CD14-positive monocyte (primary cell): ENCODE results near the gene KRT7. TPM values are rescaled to one million over a fixed set of nuclear protein-coding genes. Genes with fewer than 3 reads are reported as not detected.

Experiments used
- DNase-seq, 3 donors: peaks; one replicate each; pipeline ENCODE4 v3.0.0-alpha.2; 2011 to 2022
- H2AFZ ChIP-seq: 2 replicates; pipeline ENCODE4 v1.6.0; 2012; ENCODE audit warnings: mild to moderate bottlenecking, low read depth, low read length, inconsistent platforms; ENCODE audit not compliant: insufficient read depth, poor library complexity, severe bottlenecking
- H3K27ac ChIP-seq, 2 donors: 1 replicate in 1 of 2; 2 replicates in 1 of 2; pipeline ENCODE4 v1.5.1; 2012 to 2013; ENCODE audit warnings: low read length in 2 of 2, control low read depth in 1 of 2, inconsistent platforms in 1 of 2, low read depth in 1 of 2, mild to moderate bottlenecking in 1 of 2
- H3K27me3 ChIP-seq, 2 donors: one replicate each; pipeline versions ENCODE4 v1.6.0 to v1.6.1; 2011 to 2013; ENCODE audit warnings: low read length in 2 of 2; ENCODE audit not compliant: control insufficient read depth in 2 of 2, insufficient read depth in 2 of 2
- H3K36me3 ChIP-seq, 2 donors: replicated peaks in 1 of 2; 1 replicate in 1 of 2; 2 replicates in 1 of 2; pipeline versions ENCODE4 v1.5.1 to v1.6.1; 2012 to 2013; ENCODE audit warnings: low read length in 2 of 2, control low read depth in 1 of 2, inconsistent platforms in 1 of 2, mild to moderate bottlenecking in 1 of 2; ENCODE audit not compliant: insufficient read depth in 2 of 2, control insufficient read depth in 1 of 2
- H3K4me1 ChIP-seq, 2 donors: 1 replicate in 1 of 2; 2 replicates in 1 of 2; pipeline versions ENCODE4 v1.5.1 to v1.6.1; 2012 to 2013; ENCODE audit warnings: low read length in 2 of 2, control low read depth in 1 of 2, inconsistent platforms in 1 of 2, mild to moderate bottlenecking in 1 of 2, moderate library complexity in 1 of 2; ENCODE audit not compliant: insufficient read depth in 2 of 2, control insufficient read depth in 1 of 2
- H3K4me2 ChIP-seq: replicated peaks from 2 replicates; pipeline ENCODE3; 2012; ENCODE audit warnings: low read length, moderate library complexity, mild to moderate bottlenecking; ENCODE audit not compliant: poor library complexity, severe bottlenecking; ENCODE audit errors: extremely low read depth
- H3K4me3 ChIP-seq, 3 experiments: fragments of 200-600 bp in 1 of 3; sonication (generic) in 1 of 3; replicated peaks in 1 of 3; 1 replicate in 2 of 3; 2 replicates in 1 of 3; pipeline ENCODE4 v1.5.1; 2011 to 2013; ENCODE audit warnings: low read length in 3 of 3, mild to moderate bottlenecking in 3 of 3, control low read depth in 2 of 3, low read depth in 2 of 3, inconsistent platforms in 1 of 3, moderate library complexity in 1 of 3
- H3K79me2 ChIP-seq: 2 replicates; pipeline ENCODE4 v1.6.0; 2012; ENCODE audit warnings: mild to moderate bottlenecking, control low read depth, inconsistent platforms, low read length, moderate library complexity; ENCODE audit not compliant: insufficient read depth
- H3K9ac ChIP-seq: 2 replicates; pipeline ENCODE4 v1.6.0; 2017; ENCODE audit warnings: low read length, mild to moderate bottlenecking; ENCODE audit not compliant: insufficient read depth, poor library complexity, severe bottlenecking
- H3K9me3 ChIP-seq, 2 donors: replicated peaks in 1 of 2; 1 replicate in 1 of 2; 2 replicates in 1 of 2; pipeline versions ENCODE4 v1.5.1 to v1.6.1; 2012 to 2013; ENCODE audit warnings: low read length in 2 of 2, control low read depth in 1 of 2; ENCODE audit not compliant: control insufficient read depth in 1 of 2, insufficient read depth in 1 of 2
- H4K20me1 ChIP-seq: 2 replicates; pipeline ENCODE4 v1.6.0; 2012; ENCODE audit warnings: mild to moderate bottlenecking, low read length, control low read depth, moderate library complexity; ENCODE audit not compliant: insufficient read depth
- H3K27ac Mint-ChIP-seq, 7 donors: one replicate each; pipeline ENCODE4 v1.8.0; 2020; ENCODE audit warnings: mild to moderate bottlenecking in 7 of 7, mixed read lengths in 7 of 7, moderate library complexity in 6 of 7, inconsistent platforms in 2 of 7
- H3K27me3 Mint-ChIP-seq, 3 donors: one replicate each; pipeline ENCODE4 v1.8.0; 2021 to 2022; ENCODE audit warnings: low read depth in 3 of 3, mild to moderate bottlenecking in 3 of 3, mixed read lengths in 3 of 3, moderate library complexity in 3 of 3, inconsistent platforms in 1 of 3
- H3K36me3 Mint-ChIP-seq, 2 donors: one replicate each; pipeline ENCODE4 v1.8.0; 2020; ENCODE audit warnings: mixed read lengths in 2 of 2, inconsistent platforms in 1 of 2, mild to moderate bottlenecking in 1 of 2
- H3K4me1 Mint-ChIP-seq: one replicate; pipeline ENCODE4 v1.8.0; 2020; ENCODE audit warnings: mild to moderate bottlenecking, mixed read lengths
- H3K4me3 Mint-ChIP-seq, 2 donors: one replicate each; pipeline ENCODE4 v1.8.0; 2020; ENCODE audit warnings: mild to moderate bottlenecking in 2 of 2, mixed read lengths in 2 of 2, moderate library complexity in 1 of 2
- H3K9me3 Mint-ChIP-seq, 7 donors: one replicate each; pipeline ENCODE4 v1.8.0; 2020 to 2022; ENCODE audit warnings: mixed read lengths in 7 of 7, mild to moderate bottlenecking in 6 of 7, moderate library complexity in 6 of 7, inconsistent platforms in 2 of 7
- CTCF ChIP-seq: fragments of 200-600 bp; IDR thresholded peaks from one replicate; pipeline ENCODE4 v1.8.0; 2022; ENCODE audit warnings: antibody characterized with exemption, mild to moderate bottlenecking
- WGBS: methylation state at CpG from one replicate; pipeline ENCODE4 v1.1.5; 2013; ENCODE audit warnings: missing lambda C conversion rate; ENCODE audit not compliant: insufficient coverage; 5-methylcytosine and 5-hydroxymethylcytosine counted together
- intact Hi-C, 2 donors: fragments of 100-400 bp; cut with micrococcal nuclease; formaldehyde crosslinking; loops; one replicate each; pipeline versions ENCODE4 v1.15.0 to v1.15.1; 2023
- polyA plus RNA-seq, 3 donors: library from polyadenylated mRNA; depleted of rRNA in 1 of 3; unstranded in 2 of 3; stranded (reverse) in 1 of 3; fragments of 300-500 nt in 2 of 3; fragments of >200 nt in 1 of 3; fragmentation: Illumina TruSeq in 2 of 3; gene quantifications; 1 replicate in 2 of 3; 2 replicates in 1 of 3; pipeline ENCODE4 v1.2.3, GENCODE V29; 2012 to 2021

The KRT7 gene
- polyA plus RNA-seq, 3 donors = 1.3 to 2.7 TPM; not detected in 1

- peaks cover 15 to 24% (median 23%) of the 10 kb centered on the region in 3 donors for H3K27me3 Mint-ChIP-seq
- intact Hi-C loops = loop anchor here in 1 of 2 donors (5.0 kb wide), 2 partner anchors 55 to 105 kb away; no protein-coding TSS in a partner anchor
- peaks cover 36 to 48% of the 10 kb centered on the region in 2 donors for H3K4me1 ChIP-seq
These were observed 10.4 kb upstream of the KRT7 start for GRCh38 chr12:52222692-52223091.

GRCh38 chr12:52223406-52224039 is 9.5 kb upstream of the KRT7 start:
- H3K79me2 ChIP-seq = no peaks in the 10 kb centered on the region
- peaks cover 36 to 54% of the 10 kb centered on the region in 2 donors for H3K4me1 ChIP-seq
- peaks cover 15 to 25% (median 23%) of the 10 kb centered on the region in 3 donors for H3K27me3 Mint-ChIP-seq
- peak in 1 of 3 donors; percentile 54 for DNase-seq
- H3K4me1 Mint-ChIP-seq = peaks cover 48% of the 10 kb centered on the region
- peak overlapping the region in 1 of 2 donors; percentile 26 for H3K4me3 Mint-ChIP-seq
- intact Hi-C loops = loop anchor here in 1 of 2 donors (5.0 kb wide), 2 partner anchors 54 to 104 kb away; no protein-coding TSS in a partner anchor
- TF ChIP-seq CTCF = no peak
- 97% methylated on average over 5 of the region's 5 CpGs for WGBS
- no peak overlapping the region for H3K4me3 ChIP-seq
- H3K27me3 ChIP-seq = peaks cover 0 to 5% of the 10 kb centered on the region in 2 donors
- no peaks in the 10 kb centered on the region for H4K20me1 ChIP-seq
- H3K4me2 ChIP-seq = no peak overlapping the region
- H3K9me3 ChIP-seq = no peaks in the 10 kb centered on the region
- no peak overlapping the region for H2AFZ ChIP-seq
- H3K9me3 Mint-ChIP-seq = peaks cover 0 to 8% (median 3%) of the 10 kb centered on the region in 7 donors
- H3K27ac Mint-ChIP-seq = peak overlapping the region in 1 of 7 donors; percentile 3
- no peaks in the 10 kb centered on the region for H3K36me3 ChIP-seq
- peaks cover 0 to 5% of the 10 kb centered on the region in 2 donors for H3K36me3 Mint-ChIP-seq
- no peak overlapping the region for H3K9ac ChIP-seq
- no peak overlapping the region for H3K27ac ChIP-seq

More at GRCh38 chr12:52222692-52223091, 10.4 kb upstream of the KRT7 start:
- Mint-ChIP-seq H3K36me3 (peaks cover 0 to 5% of the 10 kb centered on the region in 2 donors), H3K4me3 (no peak overlapping the region), H3K27ac (no peak overlapping the region), H3K9me3 (peaks cover 0 to 6% (median 2%) of the 10 kb centered on the region in 7 donors), H3K4me1 (peaks cover 42% of the 10 kb centered on the region)
- Histone ChIP-seq H3K9me3 (no peaks in the 10 kb centered on the region), H2AFZ (no peak overlapping the region), H4K20me1 (no peaks in the 10 kb centered on the region), H3K27ac (no peak overlapping the region), H3K36me3 (no peaks in the 10 kb centered on the region), H3K27me3 (peaks cover 0 to 5% of the 10 kb centered on the region in 2 donors), H3K9ac (no peak overlapping the region), H3K4me3 (no peak overlapping the region), H3K4me2 (no peak overlapping the region), H3K79me2 (no peaks in the 10 kb centered on the region)
- TF ChIP-seq CTCF = no peak
- 100% methylated on average over 1 of the region's 4 CpGs for WGBS
- no peak for DNase-seq
